HG03025 (cell line): Measurements from ENCODE around the gene POLN.

Source experiments
- ATAC-seq: cut with Tn5 transposase; IDR thresholded peaks from one replicate; pipeline ENCODE4 v1.9.1; 2021; ENCODE audit warnings: mild to moderate bottlenecking, moderate library complexity; ENCODE audit not compliant: unreplicated experiment, low FRiP score

Gene POLN

DNA sequence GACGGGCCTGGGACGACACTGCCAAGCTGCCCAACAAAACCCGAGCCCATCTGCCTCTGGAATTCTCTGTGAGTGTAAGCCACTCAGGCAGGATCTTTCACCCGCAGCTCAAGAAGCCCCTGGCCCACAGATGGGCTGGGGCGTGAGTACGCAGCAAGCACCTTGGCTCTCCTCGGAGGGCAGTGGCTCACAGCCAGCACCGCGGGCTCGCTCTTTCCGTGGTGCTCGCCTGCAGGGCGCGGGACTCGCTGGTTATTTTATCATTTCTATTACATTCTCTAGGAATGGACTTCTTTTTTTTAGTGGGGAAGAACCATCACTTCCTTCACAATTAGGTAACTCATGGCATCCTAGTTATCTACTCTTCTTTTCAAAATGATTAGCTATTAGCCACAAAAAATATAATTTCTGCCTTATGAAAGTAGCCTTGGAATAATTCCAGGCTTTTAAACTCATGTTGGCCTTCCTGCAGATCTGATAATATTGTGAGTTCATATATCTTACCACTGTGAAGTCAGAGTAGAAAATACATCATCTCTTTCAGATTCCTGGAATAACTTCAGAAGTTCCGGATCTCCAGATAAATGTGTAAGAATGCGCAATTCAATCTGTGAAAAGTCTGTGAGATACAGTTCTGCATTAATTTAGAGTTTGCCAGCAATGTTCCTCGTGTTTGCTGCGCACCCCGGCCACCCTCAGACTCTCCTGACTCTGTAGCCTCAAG, 114.2 kb downstream of the POLN start:
- no peak for ATAC-seq

DNA sequence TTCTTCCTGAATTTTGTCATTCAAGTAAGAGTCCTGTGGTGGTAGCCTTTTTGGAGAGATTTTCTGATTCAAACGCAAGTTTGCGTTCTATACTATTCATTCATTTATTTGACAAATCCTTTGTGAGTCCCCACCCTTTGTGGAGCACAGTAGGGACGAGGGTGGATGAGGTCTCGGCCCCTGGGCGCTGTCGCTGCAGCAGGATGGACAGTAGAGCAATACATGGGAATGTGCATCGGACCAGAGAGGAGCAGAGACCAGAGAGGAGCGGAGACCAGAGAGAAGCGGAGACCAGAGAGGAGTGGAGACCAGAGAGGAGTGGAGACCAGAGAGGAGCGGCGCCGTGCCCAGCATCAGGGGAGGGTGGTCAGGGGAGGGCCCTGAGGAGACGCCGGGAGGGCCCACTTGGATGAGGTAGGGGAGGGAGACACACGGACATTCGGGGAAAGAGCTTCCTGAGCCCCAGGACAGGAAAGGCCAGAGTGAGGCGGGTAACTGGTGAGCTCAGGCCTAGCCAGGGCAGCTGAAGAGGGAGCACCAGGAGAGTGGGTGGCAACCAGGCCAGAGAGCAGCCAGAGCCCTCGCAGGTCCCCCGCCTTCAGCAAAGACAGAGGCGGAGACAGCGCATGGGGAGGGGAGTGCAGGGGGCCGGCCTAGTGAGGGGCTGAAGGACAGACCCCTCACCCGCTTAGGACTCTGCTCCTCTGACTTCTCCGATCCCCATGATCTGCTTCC, 115.4 kb downstream of the POLN start:
- ATAC-seq: no peak

DNA sequence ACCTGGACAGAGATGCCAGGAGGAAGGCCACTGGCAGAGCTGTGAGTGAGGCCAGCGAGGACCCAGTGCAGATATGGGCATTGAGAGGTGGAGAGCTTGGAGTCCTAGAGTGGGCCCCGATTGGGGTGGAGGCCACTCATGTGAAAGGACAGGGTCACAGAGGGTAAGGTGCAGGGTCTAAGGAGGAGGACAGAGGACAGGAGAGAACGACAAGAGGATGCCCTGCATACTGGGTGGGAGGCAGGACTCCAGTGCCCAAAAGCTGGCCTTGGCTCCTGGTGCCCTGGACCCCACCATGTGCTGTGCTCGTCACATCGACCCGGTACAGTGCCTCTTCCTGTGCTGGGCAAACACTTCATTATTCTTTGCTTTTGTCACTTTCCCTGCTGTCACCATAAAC, 116.1 kb downstream of the POLN start:
- no peak for ATAC-seq

DNA sequence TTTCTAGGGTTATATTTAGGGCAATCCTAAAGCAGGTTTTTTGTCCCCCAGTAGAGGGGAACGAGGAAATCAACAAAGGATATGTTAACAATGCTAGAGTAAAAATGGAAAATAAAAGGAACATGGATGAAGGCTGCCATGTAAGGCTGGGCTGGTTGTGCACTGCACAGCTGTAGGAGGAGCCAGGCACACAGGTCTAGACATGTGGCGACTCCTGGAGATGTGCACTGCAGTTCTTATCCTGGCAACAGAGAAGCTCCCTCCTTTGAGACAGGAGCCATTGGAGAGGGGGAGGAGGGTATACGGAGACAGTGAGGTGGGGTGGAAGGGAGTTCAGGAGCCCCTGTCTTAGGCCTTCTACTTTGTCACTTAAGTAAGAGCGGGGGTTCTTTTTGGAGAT, 116.9 kb downstream of the POLN start:
- ATAC-seq: no peak

DNA sequence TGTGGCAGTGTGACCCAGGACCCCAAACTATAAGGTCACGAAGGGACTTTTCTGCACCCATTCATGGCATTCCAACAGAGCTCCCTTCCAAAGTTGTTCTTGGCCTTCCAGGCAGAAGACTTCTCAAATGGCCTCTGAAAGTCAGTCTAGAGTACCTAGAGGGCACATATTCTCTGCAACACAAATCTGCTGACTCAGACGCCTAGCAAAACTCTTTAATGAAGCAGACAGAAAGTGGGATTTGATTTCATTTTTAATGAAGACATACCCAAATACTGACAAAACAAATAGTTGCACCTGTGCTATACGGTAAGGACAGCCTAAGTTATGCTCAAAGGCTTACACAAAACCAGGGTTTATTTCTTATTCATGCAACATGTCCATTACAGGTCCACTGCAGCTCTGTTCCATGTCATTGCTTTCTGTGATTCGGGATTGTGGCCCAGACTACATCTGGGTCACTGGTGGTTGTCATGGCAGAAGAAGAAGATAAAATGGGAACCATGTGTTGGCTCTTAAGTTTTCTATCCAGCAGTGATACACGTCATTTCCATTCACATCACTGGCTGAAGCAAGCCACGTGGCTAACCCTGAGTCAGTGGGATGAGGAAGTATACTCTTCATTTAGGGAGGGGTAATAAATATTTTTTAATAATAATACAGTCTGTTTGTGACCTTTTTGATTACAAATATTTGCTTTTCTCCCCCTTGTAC, 125.1 kb downstream of the POLN start:
- ATAC-seq: no peak

DNA sequence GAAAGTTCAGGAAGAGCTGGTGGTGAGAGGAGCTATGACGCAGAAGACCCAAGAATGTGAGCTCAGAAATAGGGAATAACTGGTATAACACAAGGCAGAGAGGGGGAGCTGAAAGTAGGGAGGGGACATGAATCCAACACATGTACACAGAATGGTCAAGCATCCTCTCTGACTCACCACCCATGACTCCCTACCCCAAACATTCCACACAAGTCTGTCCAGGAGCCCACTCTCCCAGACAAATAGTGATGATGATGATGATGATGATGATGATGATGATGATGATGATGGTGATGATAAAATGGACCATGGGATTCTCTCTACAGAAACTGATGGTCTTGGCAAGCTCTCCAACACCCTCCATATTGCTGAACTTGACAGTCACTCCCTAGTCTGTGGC, 136.4 kb downstream of the POLN start:
- no peak for ATAC-seq

DNA sequence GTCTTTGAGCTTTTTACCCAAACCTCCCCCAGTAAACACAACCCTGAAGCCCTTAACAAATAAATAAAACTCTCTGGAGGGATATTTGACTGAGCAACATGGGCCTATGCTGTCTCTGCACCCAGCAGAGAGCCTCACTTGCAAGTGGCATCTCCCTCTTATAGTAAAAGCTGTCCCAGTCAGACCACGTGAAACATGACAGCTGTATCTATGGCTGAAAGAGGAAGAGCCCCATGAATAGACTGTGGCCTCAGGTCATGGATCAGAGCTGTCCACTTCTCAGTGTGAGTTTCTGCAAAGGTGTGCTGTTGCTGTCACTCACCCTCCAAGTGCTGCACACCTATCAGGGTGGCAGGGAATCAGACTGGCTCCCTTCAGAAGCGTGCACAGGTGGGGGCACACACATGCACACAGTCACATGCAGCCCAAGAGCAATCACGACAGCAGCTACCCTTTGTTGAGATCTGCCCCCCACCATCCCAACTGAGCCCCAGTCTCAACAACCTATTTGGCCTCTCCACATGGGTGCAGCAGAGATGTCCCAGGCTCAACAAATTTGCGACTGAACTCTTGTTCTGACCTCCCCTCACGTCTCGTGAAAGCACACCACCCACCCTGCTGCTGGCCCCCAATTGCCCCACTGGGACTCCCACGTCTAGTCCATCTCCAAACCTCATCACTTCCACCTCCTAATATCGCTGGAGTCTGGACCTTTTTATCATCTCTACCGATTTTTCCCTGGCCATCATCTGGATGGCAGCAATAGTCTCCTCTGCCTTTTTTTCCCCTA, 137.2 kb downstream of the POLN start:
- no peak for ATAC-seq

DNA sequence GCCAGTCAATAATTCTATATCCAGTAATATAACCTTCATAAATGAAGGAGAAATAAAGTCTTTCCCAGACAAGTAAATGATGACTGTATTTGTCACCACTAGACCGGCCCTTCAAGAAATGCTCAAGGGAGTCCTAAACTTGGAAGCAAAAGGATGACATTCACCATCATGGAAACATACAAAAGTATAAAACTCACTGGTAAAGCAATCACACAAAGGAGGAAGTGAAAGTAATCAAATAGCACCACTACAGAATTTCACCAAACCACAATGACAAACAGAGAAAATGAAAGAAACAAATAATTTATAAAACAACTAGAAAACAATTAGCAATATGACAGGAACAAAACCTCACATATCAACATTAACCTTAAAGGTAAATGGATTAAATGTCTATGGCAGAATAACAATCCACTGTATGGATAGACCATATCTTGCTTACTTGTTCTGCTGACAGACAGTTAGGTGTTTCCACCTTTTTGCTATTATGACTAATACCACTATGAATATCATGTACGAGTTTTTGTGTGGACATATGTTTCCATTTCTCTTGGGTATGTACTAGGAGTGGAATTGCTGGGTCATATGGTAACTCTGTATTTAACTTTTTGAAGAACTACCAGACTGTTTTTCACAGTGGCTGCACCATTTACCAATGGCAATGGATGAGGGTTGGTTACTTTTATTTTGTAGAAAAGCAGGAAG, 137.9 kb downstream of the POLN start:
- no peak for ATAC-seq

DNA sequence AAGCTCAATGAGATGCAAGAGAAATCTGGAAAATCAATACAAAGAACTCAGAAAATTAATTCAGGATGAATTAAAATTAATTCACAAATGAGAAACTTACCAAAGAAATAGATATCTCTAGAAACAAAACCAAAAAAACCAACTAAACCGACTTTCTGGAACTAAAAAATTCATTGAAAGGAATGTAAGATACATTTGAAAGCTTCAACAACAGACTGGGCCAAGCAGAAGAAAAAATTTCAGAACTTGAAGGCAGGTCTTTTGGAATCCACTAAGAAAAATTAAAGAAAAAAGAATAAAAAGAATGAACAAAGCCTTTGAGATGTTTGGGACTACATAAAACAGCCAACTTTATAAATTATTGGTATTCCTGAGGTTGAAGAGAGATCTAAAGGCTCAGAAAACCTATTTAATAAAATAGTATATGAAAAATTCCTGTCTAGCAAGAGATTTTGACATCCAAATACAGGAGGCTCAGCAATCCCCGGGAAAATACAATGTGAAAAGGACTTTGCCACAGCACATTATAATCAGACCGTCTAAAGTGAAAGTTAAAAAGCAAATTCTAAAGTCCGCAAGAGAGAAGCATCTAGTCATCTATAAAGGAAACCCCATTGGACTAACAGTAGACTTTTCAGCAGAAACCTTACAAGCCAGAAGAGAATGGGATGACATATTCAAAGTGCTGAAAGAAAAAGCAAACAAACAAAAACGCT, 138.6 kb downstream of the POLN start:
- no peak for ATAC-seq

DNA sequence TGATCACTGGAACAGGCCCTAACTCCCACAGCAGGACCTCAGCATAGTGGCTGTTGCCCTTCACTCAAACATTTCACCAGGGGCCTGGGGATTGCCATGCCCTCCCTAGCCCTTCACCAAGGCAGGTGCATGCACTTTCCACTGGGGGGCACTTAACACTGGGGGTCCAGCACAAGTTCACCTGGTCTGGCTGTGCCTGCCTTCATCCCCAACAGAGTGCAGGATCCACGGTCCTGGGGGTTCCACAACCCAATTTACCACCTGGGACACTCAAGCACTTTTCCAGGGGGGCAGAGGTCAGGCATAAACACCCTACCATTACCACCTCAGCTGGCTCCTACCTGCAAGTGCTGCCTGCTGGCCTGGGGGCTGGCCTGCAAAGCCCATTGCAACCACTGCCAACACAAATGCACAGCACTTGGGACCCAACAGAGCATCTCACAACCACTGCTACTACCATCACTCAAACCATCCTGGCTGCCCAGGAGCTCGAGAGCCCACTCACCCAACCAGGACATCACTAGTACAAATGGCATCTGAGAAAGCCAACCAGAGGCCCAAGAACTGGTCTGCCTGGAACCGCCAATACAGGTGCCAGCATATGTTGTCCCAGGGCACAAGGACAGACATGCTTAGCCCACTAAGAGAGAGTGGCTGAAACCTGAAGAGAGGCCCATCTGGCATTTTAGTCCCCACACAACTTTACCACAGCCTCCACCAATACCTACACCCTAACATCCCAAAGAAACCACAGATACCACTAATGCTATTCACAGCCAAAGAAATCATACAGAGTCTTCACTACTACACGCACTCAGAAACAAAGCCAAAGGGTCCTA, 139.7 kb downstream of the POLN start:
- no peak for ATAC-seq

DNA sequence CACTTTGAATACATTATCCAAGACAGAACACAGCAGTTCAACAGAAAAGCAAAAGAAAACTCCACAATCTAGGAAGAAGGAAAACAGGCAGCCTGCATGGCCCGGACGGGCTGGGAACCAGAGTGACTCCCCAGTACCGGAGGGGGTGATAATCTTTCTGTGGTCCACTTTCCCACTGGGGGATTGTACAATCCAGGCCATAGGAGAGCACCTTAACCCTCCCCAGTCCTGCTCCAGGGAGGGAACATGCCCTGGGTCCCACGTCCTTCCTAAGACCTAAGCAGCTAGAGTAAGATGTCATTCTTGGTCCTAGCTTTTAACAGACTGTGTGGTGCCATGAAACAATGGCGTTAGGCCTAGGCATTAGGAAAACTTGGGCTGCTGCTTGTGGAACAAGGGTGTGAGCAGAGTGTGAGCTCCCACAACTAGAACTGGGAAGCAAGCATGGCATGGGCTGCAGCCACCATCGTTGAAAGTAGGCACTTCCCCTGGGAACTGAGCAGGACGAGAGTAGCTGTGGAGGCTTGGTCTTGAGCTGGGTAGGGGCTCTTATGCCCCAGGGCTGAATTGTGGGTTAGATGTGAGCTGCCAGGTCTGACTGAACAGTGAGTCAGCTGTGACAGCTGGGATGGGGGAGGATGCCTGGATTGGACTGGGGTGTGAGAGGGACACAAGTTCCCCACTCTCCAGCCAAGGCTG, 140.4 kb downstream of the POLN start:
- ATAC-seq: no peak

DNA sequence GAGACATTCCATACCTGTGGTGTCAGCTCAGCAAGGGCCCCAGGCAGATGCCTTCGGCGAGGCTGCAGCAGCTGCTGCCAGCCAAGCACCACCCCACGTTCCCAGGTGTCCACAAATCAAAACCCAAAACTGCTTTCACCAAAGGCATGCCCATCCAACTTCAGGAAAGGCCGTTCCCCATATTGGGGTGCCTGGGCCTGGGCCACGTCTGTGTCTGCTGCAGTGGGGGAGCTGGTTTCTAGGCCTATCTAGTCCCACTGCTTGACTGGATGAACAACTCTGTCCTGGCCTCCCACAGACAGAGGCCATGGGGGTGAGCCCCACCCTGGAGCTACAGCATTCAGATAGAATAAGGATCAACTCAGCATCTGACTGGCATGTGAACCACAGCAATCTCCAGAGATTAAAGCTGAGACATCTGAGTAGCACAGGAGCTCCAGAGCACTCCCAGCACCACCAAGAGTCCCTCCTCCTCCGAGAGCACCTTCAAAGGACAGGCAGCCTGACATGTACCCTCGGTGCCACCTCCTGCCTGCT, 145.8 kb downstream of the POLN start:
- ATAC-seq: no peak

DNA sequence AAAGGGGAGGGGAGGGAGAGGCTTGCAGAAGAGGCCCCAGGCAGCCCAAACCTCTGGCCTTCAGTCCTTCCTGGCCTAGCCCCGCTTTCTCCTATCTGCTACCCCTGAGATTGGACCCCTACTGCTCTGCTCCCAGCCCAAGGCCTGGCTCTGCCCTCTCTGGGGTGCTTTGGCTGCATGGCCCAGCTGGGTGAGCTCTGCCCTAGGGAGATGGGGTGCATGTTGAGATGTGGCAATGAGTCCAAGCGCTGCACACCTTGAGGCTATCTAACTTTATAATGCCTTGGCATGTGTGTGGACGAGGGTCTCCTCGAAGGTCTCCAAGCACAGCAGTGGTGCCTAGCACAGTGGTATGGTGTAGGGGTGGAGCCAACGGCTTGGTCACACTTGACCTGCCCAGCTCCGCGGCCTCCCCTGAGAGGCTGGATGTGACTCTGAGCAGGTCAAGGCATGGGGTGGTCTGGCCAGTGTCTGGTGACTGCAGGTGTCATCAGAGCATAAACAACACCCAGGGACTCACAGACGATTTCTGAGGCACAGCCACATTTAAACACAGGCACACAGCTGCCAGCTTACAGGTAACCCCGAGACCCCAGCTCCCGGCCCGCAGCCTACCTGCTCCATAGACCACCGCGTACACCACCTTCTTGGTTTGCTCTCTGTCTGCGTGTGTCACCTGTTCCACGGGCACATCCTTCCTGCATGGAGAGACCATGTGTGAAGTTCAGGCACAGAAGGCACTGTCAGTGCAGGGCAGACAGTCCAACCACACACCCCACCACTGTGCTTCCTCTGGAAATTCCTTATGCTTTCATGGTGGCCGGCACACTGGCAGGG, 146.5 kb downstream of the POLN start:
- ATAC-seq: no peak

DNA sequence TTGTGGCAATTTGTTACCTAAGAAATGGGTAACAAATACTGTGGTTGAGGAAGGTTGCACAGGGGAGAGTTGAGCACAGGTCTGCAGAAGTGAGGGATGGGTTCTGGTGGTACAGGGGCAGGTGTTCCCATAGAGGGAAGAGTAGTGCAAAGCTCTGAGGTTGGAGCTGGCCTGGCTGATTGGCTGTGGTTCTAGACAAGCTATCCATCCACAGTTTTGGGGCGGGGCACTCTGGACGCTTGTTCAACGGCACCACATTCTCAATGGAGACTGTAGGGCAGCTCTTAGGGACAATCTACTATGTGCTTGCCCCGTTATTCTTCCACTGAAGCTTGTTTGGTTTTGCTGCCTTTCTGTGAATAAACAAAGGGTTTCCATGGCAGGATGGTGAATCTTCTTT, 147.4 kb downstream of the POLN start:
- no peak for ATAC-seq

DNA sequence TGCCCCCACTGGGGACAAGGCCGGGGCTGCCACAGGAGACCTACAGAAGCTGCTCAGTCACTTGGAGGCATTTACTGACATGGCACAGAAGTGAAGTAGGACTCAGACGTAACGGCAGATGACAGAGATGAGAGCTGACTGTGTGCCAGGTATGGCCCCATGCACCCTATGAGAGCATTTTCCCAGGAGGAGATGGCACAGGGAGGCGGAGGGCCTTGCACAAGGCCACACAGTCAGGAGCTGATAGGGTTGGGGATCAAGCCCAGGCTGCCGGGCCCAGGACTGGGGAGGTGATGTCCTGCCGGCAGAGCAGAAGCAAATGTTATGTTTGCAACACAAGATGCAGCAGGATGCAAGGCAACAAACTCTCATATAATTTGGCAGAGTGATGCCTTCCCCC, 148.7 kb downstream of the POLN start:
- no peak for ATAC-seq

DNA sequence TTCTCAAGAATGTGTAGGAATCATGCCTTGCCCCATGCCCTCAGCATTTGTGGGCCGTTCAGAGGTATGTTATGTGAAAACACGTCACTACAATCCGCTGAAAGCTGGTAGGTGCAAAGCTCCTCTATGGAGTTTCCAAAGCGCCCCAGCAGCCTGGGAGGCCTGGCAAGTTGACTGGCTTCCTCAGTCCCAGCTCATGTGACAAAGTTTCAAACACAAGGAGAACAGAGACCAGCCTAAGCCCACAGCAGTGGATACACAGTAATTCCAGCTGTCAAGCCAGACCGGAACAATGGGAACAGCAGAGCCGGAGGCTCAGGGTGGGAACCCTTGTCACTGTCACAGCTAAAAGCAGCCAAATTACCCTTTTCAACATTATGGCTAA, 149.3 kb downstream of the POLN start:
- no peak for ATAC-seq
